T follicular helper cell (primary cell): ENCODE results near the gene PPP4R3A.
"Not testable (repeated sequence)": the region's sequence is repeated elsewhere in the genome, so short reads cannot be mapped to it uniquely, and the experiment has no call there.

Experiments used
- DNase-seq: peaks from one replicate; pipeline ENCODE4 v3.0.0-alpha.2; 2020; ENCODE audit warnings: low read depth
- total RNA-seq, 2 experiments: gene quantifications; one replicate each; lab custom pipeline; 2026; lab: John Stamatoyannopoulos, UW

PPP4R3A gene
- 284 to 367 reads per million in 2 experiments for total RNA-seq

- peak; percentile 87 for DNase-seq
These were observed at the start of gene PPP4R3A for GRCh38 chr14:91510171-91511042. TSS of gene PPP4R3A (minus strand) at chr14:91510310. CDS start at chr14:91509647, 663 bp downstream.

- DNase-seq, result no peak
These were observed 45.4 kb upstream of the PPP4R3A start for GRCh38 chr14:91555531-91555930.

- no peak for DNase-seq
These were observed 44.6 kb upstream of the PPP4R3A start for GRCh38 chr14:91554535-91555332.

GRCh38 chr14:91548108-91548507, 38.0 kb upstream of the PPP4R3A start:
- DNase-seq, result no peak

GRCh38 chr14:91545946-91546716, 36.0 kb upstream of the PPP4R3A start:
- DNase-seq, result no peak

GRCh38 chr14:91545204-91545603, 35.1 kb upstream of the PPP4R3A start:
- DNase-seq, result no peak

- no peak for DNase-seq
These were observed 26.2 kb upstream of the PPP4R3A start for GRCh38 chr14:91536327-91536726.

GRCh38 chr14:91534059-91534458, 23.9 kb upstream of the PPP4R3A start:
- DNase-seq, result not testable (repeated sequence)

- no peak for DNase-seq
These were observed 23.5 kb upstream of the PPP4R3A start for GRCh38 chr14:91533623-91534022.

GRCh38 chr14:91523972-91524371, 13.9 kb upstream of the PPP4R3A start:
- DNase-seq, result no peak

GRCh38 chr14:91521061-91521640, 11.0 kb upstream of the PPP4R3A start:
- DNase-seq, result no peak

- no peak for DNase-seq
These were observed 10.0 kb upstream of the PPP4R3A start for GRCh38 chr14:91520138-91520537.

GRCh38 chr14:91519239-91520036, 9.3 kb upstream of the PPP4R3A start:
- DNase-seq, result no peak

- DNase-seq, result no peak
These were observed 6.7 kb upstream of the PPP4R3A start for GRCh38 chr14:91516663-91517388.

- no peak for DNase-seq
These were observed 5.9 kb upstream of the PPP4R3A start for GRCh38 chr14:91515979-91516378.

- DNase-seq, result no peak
These were observed 903 bp upstream of the PPP4R3A start for GRCh38 chr14:91511043-91511383.

GRCh38 chr14:91509878-91510170, 286 bp downstream of the PPP4R3A start:
- DNase-seq, result no peak

- no peak for DNase-seq
These were observed 830 bp downstream of the PPP4R3A start for GRCh38 chr14:91509083-91509877.

- no peak for DNase-seq
These were observed 2.0 kb downstream of the PPP4R3A start for GRCh38 chr14:91508105-91508504.

- no peak for DNase-seq
These were observed 3.9 kb downstream of the PPP4R3A start for GRCh38 chr14:91506226-91506625.
